Muscle of leg (tissue), 11 donors: ENCODE measurements around the gene DMD. TPM values are rescaled to one million over a fixed set of nuclear protein-coding genes. Genes with fewer than 3 reads are reported as not detected.

ENCODE experiments used
- DNase-seq: peaks from one replicate; pipeline ENCODE4 v3.0.0; 2013
- H3K27ac ChIP-seq: one replicate; pipeline ENCODE4 v1.5.1; 2013; ENCODE audit warnings: mild to moderate bottlenecking, low read length, control low read depth
- H3K27me3 ChIP-seq: one replicate; pipeline ENCODE4 v1.6.1; 2013; ENCODE audit warnings: low read length; ENCODE audit not compliant: control insufficient read depth, insufficient read depth
- H3K36me3 ChIP-seq: one replicate; pipeline ENCODE4 v1.6.1; 2013; ENCODE audit warnings: low read length; ENCODE audit not compliant: control insufficient read depth, insufficient read depth
- H3K4me1 ChIP-seq: one replicate; pipeline ENCODE4 v1.6.1; 2013; ENCODE audit warnings: low read length; ENCODE audit not compliant: control insufficient read depth, insufficient read depth
- H3K4me3 ChIP-seq: one replicate; pipeline ENCODE4 v1.5.1; 2013; ENCODE audit warnings: low read length, control low read depth
- H3K9me3 ChIP-seq: replicated peaks from 2 replicates; pipeline ENCODE4 v1.6.1; 2013; ENCODE audit warnings: low read depth, low read length; ENCODE audit not compliant: control insufficient read depth
- WGBS: methylation state at CpG from one replicate; pipeline ENCODE4 v1.1.5; 2013; ENCODE audit warnings: missing lambda C conversion rate; ENCODE audit not compliant: insufficient coverage; 5-methylcytosine and 5-hydroxymethylcytosine counted together
- polyA plus RNA-seq, 8 donors: library from polyadenylated mRNA; unstranded; fragments of 120-200 nt; gene quantifications; one replicate each; pipeline versions ENCODE4 v1.2.1 to v1.2.3, GENCODE V29; 2013; ENCODE audit warnings: inconsistent platforms in 1 of 8, low replicate concordance in 1 of 8; ENCODE audit not compliant: insufficient read length in 8 of 8, insufficient read depth in 1 of 8
- total RNA-seq: library from RNA; stranded (reverse); fragments of 120-200 nt; gene quantifications from one replicate; pipeline ENCODE4 v1.2.4, GENCODE V29; 2013

DMD gene
- total and polyA plus RNA-seq, 9 donors, result 50.3 to 106 (median 68.9) TPM

DNA sequence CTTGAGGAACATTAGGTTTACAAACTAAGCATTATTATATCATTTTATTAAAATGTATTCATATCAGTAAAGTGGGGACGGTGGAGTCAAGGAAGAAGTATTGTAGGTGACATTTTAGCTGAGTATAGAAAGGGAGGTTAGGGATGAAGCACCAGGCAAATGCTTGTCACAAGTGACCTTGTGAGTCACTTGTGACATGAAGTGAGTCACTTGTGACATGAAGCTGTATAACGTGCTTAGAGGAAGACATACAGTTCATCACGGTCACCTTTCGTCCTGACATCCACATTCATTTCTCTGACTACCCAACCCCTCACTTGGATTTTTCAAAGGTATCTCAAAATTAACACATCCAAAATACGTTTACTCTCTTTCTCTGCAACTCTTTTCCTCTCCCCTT lies 1034.8 kb downstream of the DMD start:
- no peaks in the 10 kb centered on the region for H3K36me3 ChIP-seq
- no peak overlapping the region for H3K4me3 ChIP-seq
- no peak for DNase-seq
- no peaks in the 10 kb centered on the region for H3K27me3 ChIP-seq
- H3K4me1 ChIP-seq, result no peaks in the 10 kb centered on the region
- WGBS, result 75% methylated on average over 5 of the region's 5 CpGs
- no peaks in the 10 kb centered on the region for H3K9me3 ChIP-seq
- no peak overlapping the region for H3K27ac ChIP-seq

DNA sequence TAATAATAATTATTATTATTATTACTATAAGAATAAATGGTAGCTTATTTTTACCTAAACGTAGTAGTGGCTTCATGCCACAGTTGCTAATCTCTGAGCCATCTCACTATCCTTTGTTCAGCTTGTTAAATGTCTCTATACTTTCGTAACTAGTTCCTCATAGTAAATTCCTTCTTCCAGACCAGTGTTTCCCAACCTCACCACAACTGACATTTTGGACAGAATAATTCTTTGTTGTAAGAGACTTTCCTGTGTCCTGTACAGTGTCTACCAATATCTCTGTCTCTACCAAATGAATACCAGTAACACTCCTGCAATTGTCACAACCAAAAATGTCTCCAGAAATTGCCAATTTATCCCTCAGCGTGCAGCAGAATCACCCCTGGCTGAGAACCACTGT lies 1040.9 kb downstream of the DMD start:
- no peaks in the 10 kb centered on the region for H3K36me3 ChIP-seq
- H3K27ac ChIP-seq, result no peak overlapping the region
- no peaks in the 10 kb centered on the region for H3K9me3 ChIP-seq
- no peak overlapping the region for H3K4me3 ChIP-seq
- peaks cover 2% of the 10 kb centered on the region for H3K27me3 ChIP-seq
- no CpG with 5 or more reads among the region's 3 CpGs for WGBS
- no peak for DNase-seq
- H3K4me1 ChIP-seq, result no peaks in the 10 kb centered on the region

DNA sequence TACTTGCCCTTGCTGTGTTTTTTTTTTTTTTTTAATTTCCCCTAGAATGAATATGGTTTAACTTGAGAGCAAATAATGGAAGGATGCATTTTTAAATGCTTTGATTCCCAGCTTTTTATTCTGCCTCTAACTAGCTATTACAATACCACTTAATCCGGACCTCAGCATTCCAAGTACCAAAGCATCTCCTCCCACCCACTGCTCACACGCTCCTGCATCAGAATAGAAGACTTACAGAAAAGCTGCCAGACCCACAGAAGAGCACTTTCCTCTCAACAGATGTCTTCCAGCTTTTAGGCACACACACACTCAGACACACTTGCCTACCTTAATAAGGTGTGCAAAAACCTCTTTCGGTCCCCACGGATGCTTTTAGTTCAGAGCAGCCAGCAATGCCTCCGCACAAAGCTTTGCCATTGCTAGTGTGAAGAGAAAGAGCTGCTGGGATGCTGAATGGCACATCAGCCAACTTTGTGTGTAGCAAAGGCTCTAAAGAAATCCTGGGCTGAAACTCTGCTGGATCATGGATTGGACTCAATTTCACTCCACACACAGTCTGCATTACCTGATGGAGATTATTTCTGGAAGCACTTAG lies 1056.2 kb downstream of the DMD start:
- 34% methylated on average over 4 of the region's 5 CpGs for WGBS
- DNase-seq, result peak; percentile 5
- Histone ChIP-seq H3K36me3 (no peaks in the 10 kb centered on the region), H3K27me3 (peaks cover 2% of the 10 kb centered on the region), H3K9me3 (no peaks in the 10 kb centered on the region), H3K27ac (no peak overlapping the region), H3K4me3 (no peak overlapping the region), H3K4me1 (no peaks in the 10 kb centered on the region)

DNA sequence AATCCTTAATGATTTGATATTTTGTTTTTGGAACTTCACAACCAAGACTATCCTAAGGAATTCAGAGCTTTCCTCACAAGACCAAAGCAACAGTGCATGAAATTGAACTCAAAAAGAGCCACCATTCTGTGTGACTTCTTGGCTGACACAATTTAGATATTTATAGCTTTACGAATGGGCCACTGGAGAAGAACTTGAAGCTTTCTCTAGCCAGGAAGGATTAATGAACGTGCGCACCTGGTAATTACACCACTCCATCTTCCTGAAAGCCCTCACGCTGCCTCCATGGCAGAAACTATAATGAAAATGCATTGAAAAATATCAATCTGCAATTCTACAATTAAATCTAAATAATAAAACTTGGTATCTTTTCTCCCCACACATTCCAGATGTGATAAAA lies 1057.8 kb downstream of the DMD start:
- no peaks in the 10 kb centered on the region for H3K9me3 ChIP-seq
- no peaks in the 10 kb centered on the region for H3K36me3 ChIP-seq
- H3K4me3 ChIP-seq, result no peak overlapping the region
- DNase-seq, result no peak
- no peak overlapping the region for H3K27ac ChIP-seq
- no peaks in the 10 kb centered on the region for H3K4me1 ChIP-seq
- H3K27me3 ChIP-seq, result peaks cover 5% of the 10 kb centered on the region
- 22% methylated on average over 1 of the region's 4 CpGs for WGBS

DNA sequence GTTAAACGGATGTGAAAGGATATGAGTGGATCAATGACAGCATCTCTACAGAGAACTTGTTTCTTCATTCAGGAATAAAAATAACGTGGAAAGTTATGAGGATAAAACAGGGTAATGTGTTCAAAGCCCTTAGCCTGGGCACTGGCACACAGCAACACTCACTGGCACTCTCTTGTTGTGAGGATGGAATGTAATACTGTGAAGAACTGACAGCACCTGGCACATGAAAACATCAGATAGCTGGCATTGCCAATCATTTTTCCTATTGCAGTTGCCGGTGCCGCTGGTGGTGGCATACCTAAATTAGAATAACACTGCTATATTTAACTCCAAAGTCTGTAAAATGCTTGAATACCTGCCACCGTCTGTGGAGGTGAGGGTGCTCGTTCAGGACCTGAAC lies 1061.2 kb downstream of the DMD start:
- no peak overlapping the region for H3K4me3 ChIP-seq
- no peaks in the 10 kb centered on the region for H3K9me3 ChIP-seq
- no peaks in the 10 kb centered on the region for H3K4me1 ChIP-seq
- H3K36me3 ChIP-seq, result no peaks in the 10 kb centered on the region
- no peak for DNase-seq
- peaks cover 5% of the 10 kb centered on the region for H3K27me3 ChIP-seq
- H3K27ac ChIP-seq, result no peak overlapping the region
- no CpG with 5 or more reads among the region's 6 CpGs for WGBS

DNA sequence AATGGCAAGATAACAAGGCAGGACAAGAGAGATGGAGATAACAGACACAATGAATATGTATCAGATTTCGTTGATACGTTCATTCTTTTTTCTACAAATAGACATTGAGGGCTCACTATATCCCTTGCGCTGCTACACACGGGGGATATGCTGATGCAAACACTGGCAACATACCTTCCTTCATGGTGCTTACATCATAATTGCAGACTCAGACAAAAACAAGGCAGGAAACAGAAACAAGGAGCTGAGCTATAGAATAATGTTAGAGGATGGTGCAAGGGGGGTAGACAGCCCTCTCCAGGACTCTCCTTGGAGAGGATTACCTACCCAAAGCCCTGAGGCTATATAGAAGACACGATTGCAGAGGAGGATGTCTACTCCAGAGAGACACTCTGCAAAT lies 1069.5 kb downstream of the DMD start:
- Histone ChIP-seq H3K27me3 (no peaks in the 10 kb centered on the region), H3K9me3 (no peaks in the 10 kb centered on the region), H3K36me3 (no peaks in the 10 kb centered on the region), H3K4me1 (no peaks in the 10 kb centered on the region), H3K4me3 (no peak overlapping the region), H3K27ac (no peak overlapping the region)
- no peak for DNase-seq
- WGBS, result no CpG with 5 or more reads among the region's 5 CpGs

DNA sequence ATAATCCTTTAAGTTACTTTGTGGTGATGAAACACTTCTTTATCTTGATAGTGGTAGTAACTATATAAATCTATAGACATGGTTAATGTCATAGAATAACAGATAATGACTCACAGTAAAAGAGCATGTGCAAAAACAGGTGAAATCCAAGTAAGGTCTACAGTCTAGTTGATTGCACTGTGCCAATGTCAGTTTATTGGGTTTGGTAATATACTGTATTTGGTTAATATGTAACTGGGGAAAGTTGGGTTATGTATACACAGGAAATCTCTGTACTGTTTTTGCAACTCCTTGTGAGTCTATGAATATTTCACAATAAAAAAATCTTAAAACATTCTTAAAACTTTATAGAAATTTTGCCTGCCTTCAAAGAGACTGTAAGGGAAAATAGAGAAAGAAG lies 1071.9 kb downstream of the DMD start:
- no peak for DNase-seq
- no peak overlapping the region for H3K27ac ChIP-seq

DNA sequence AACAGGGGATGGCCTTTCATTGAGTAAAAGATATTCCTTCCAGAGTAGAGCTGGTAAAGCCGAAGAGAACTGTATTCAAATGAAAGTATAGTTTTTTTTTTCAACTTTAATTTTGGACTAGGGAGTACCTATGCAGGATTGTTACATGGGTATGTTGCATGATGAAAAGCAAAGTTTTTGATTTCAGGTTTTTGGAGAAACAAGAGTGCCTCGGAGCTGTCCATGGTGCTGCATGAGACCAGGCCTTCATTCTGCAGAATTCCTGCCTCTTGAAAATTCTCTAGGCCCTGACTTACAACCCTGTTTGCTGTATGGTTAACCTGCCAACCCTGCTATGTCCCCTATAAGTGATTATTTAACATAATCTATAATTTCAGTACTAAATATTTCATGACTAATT lies 1073.8 kb downstream of the DMD start:
- H3K9me3 ChIP-seq, result no peaks in the 10 kb centered on the region
- no peaks in the 10 kb centered on the region for H3K4me1 ChIP-seq
- DNase-seq, result peak; percentile 52
- WGBS, result no CpG with 5 or more reads among the region's 2 CpGs
- no peaks in the 10 kb centered on the region for H3K36me3 ChIP-seq
- H3K27me3 ChIP-seq, result no peaks in the 10 kb centered on the region
- H3K27ac ChIP-seq, result no peak overlapping the region
- H3K4me3 ChIP-seq, result no peak overlapping the region

More for the DNA sequence above, 1071.9 kb downstream of the DMD start:
- no peaks in the 10 kb centered on the region for H3K36me3 ChIP-seq
- H3K4me1 ChIP-seq, result no peaks in the 10 kb centered on the region
- H3K4me3 ChIP-seq, result no peak overlapping the region
- no peaks in the 10 kb centered on the region for H3K27me3 ChIP-seq
- H3K9me3 ChIP-seq, result no peaks in the 10 kb centered on the region

DNA sequence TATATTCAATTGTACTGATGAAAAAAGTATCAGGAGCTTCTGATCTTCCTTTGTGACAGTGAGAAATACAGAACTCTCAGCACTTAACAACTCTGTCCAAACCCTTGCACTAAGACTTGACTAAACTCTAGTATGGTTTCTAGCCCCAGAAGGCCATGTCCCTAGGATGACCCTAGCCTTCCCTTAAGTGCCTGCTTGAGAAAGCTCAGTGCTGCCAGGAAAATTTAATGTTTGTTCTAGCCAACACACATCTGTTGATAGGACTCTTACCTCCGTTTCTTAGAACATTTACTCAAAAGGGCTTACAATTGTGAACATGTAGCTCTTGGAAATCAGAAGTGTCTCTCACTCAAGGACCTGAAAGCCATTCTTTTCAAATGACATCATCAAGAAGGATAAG lies 1084.4 kb downstream of the DMD start:
- Histone ChIP-seq H3K36me3 (no peaks in the 10 kb centered on the region), H3K27ac (no peak overlapping the region), H3K4me1 (no peaks in the 10 kb centered on the region), H3K9me3 (no peaks in the 10 kb centered on the region), H3K27me3 (no peaks in the 10 kb centered on the region), H3K4me3 (no peak overlapping the region)
- no peak for DNase-seq
- no CpG with 5 or more reads among the region's 1 CpG for WGBS

DNA sequence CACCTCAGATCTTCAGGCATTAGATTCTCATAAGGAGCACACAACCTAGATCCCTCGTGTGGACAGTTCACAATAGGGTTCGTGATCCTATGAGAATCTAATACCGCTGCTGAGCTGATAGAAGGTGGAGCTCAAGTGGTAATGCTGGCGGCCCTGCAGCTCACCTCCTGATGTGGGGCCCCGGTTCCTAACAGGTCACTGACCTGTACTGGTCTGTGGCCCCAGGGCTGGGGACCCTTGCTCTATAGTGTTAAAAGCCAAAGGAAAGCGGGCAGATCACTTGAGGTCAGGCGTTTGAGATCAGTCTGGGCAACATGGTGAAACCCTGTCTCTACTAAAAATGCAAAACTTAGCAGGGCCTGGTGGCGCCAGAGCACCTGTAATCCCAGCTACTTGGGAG lies 1092.5 kb downstream of the DMD start:
- Histone ChIP-seq H3K4me1 (no peaks in the 10 kb centered on the region), H3K27me3 (peaks cover 2% of the 10 kb centered on the region), H3K36me3 (no peaks in the 10 kb centered on the region), H3K4me3 (no peak overlapping the region), H3K9me3 (no peaks in the 10 kb centered on the region), H3K27ac (no peak overlapping the region)
- DNase-seq, result no peak
- WGBS, result 83% methylated on average over 7 of the region's 8 CpGs

DNA sequence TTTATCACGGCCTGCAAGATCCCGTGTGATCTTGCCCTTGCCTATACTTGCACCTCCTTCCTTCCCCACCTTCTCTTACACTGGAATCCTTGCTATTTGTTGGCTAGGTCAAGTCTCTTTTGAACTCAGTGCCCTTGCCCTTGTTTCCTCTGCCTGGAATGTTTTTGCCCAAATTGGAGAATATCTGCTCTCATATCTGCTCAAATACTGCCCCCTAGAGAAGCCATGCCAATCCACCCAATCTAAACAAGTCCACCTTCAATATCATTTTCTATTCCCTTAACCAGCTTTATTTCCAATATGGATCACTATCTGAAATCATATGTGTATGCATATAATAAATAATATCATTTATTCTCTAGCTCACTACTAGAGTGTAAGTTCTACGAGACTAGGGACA lies 1095.3 kb downstream of the DMD start:
- Histone ChIP-seq H3K36me3 (no peaks in the 10 kb centered on the region), H3K27me3 (peaks cover 2% of the 10 kb centered on the region), H3K4me3 (no peak overlapping the region), H3K9me3 (no peaks in the 10 kb centered on the region), H3K27ac (no peak overlapping the region), H3K4me1 (no peaks in the 10 kb centered on the region)
- no peak for DNase-seq
- no CpG with 5 or more reads among the region's 3 CpGs for WGBS
